ENCODE data around the gene AQP10.
A peak's percentile ranks its signal among the peaks of the same experiment; 100 is the strongest.
"Not testable (repeated sequence)": the region's sequence is repeated elsewhere in the genome, so short reads cannot be mapped to it uniquely, and the experiment has no call there.

Gene AQP10

GRCh38 chr1:154320882-154321608 is at the start of gene AQP10:
TSS of gene AQP10 (plus strand) at chr1:154321093. CDS start at chr1:154321156, 63 bp downstream.
- no peak within 1 kb of the TSS for H3K27ac ChIP-seq (ENCODE audit: low read depth, low read length)
- H3K9ac ChIP-seq (ENCODE audit: low read length) = no peak within 1 kb of the TSS
- H3K36me3 ChIP-seq (ENCODE audit: insufficient read depth, low read length) = no peaks in the 10 kb centered on the region

GRCh38 chr1:154272217-154272998 is 48.5 kb upstream of the AQP10 start, which contains the start of gene HAX1:
TSS of gene HAX1 (plus strand) at chr1:154272629. CDS start at chr1:154272724, 95 bp downstream.
- H3K27me3 ChIP-seq (ENCODE audit: control insufficient read depth in 1 of 2, insufficient read depth in 2 of 2, low read length in 2 of 2) = no peaks in the 10 kb centered on the region
- H3K36me3 ChIP-seq (ENCODE audit: insufficient read depth, low read length) = peaks cover 29% of the 10 kb centered on the region

More at GRCh38 chr1:154320882-154321608, at the start of gene AQP10:
- no peaks in the 10 kb centered on the region for H3K27me3 ChIP-seq (ENCODE audit: control insufficient read depth in 1 of 2, insufficient read depth in 2 of 2, low read length in 2 of 2)
- no peak within 1 kb of the TSS for H3K4me3 ChIP-seq (ENCODE audit: low read depth in 1 of 2, low read length in 2 of 2)
- H3K9me3 ChIP-seq (ENCODE audit: low read length) = no peaks in the 10 kb centered on the region
- H3K4me1 ChIP-seq (ENCODE audit: insufficient read depth, low read length) = peaks cover 5% of the 10 kb centered on the region

GRCh38 chr1:154272999-154273563 is 47.8 kb upstream of the AQP10 start:
- H3K4me3 ChIP-seq (ENCODE audit: low read depth in 1 of 2, low read length in 2 of 2) = peak overlapping the region; percentile 96 to 97
- H3K9ac ChIP-seq (ENCODE audit: low read length) = peak overlapping the region; percentile 99
- H3K36me3 ChIP-seq (ENCODE audit: insufficient read depth, low read length) = peaks cover 29% of the 10 kb centered on the region
- H3K4me1 ChIP-seq (ENCODE audit: insufficient read depth, low read length) = peaks cover 10% of the 10 kb centered on the region
- no peaks in the 10 kb centered on the region for H3K27me3 ChIP-seq (ENCODE audit: control insufficient read depth in 1 of 2, insufficient read depth in 2 of 2, low read length in 2 of 2)
- H3K9me3 ChIP-seq (ENCODE audit: low read length) = no peaks in the 10 kb centered on the region
- H3K27ac ChIP-seq (ENCODE audit: low read depth, low read length) = peak overlapping the region; percentile 92

More at GRCh38 chr1:154272217-154272998, 48.5 kb upstream of the AQP10 start, which contains the start of gene HAX1:
- Histone ChIP-seq H3K9ac (ENCODE audit: low read length) (peak within 1 kb of the TSS; percentile 99), H3K4me3 (ENCODE audit: low read depth in 1 of 2, low read length in 2 of 2) (peak within 1 kb of the TSS; percentile 96 to 97), H3K9me3 (ENCODE audit: low read length) (no peaks in the 10 kb centered on the region), H3K27ac (ENCODE audit: low read depth, low read length) (peak within 1 kb of the TSS; percentile 92), H3K4me1 (ENCODE audit: insufficient read depth, low read length) (peaks cover 10% of the 10 kb centered on the region)

- peaks cover 10% of the 10 kb centered on the region for H3K4me1 ChIP-seq (ENCODE audit: insufficient read depth, low read length)
- no peak overlapping the region for H3K4me3 ChIP-seq (ENCODE audit: low read depth in 1 of 2, low read length in 2 of 2)
- H3K9me3 ChIP-seq (ENCODE audit: low read length) = no peaks in the 10 kb centered on the region
- no peaks in the 10 kb centered on the region for H3K27me3 ChIP-seq (ENCODE audit: control insufficient read depth in 1 of 2, insufficient read depth in 2 of 2, low read length in 2 of 2)
- no peak overlapping the region for H3K9ac ChIP-seq (ENCODE audit: low read length)
- no peak overlapping the region for H3K27ac ChIP-seq (ENCODE audit: low read depth, low read length)
- H3K36me3 ChIP-seq (ENCODE audit: insufficient read depth, low read length) = peaks cover 9% of the 10 kb centered on the region
These were observed 44.1 kb upstream of the AQP10 start for GRCh38 chr1:154276797-154277196.

- H3K27me3 ChIP-seq (ENCODE audit: control insufficient read depth in 1 of 2, insufficient read depth in 2 of 2, low read length in 2 of 2); H3K36me3 ChIP-seq (ENCODE audit: insufficient read depth, low read length); H3K4me1 ChIP-seq (ENCODE audit: insufficient read depth, low read length); H3K9ac ChIP-seq (ENCODE audit: low read length); H3K9me3 ChIP-seq (ENCODE audit: low read length); H3K27ac ChIP-seq (ENCODE audit: low read depth, low read length); H3K4me3 ChIP-seq (ENCODE audit: low read depth in 1 of 2, low read length in 2 of 2): not testable (repeated sequence)
These were observed 33.3 kb upstream of the AQP10 start for GRCh38 chr1:154287591-154287990.

GRCh38 chr1:154288661-154289060 is 32.2 kb upstream of the AQP10 start:
- Histone ChIP-seq H3K9me3 (ENCODE audit: low read length) (no peaks in the 10 kb centered on the region), H3K4me1 (ENCODE audit: insufficient read depth, low read length) (no peaks in the 10 kb centered on the region), H3K27ac (ENCODE audit: low read depth, low read length) (no peak overlapping the region), H3K4me3 (ENCODE audit: low read depth in 1 of 2, low read length in 2 of 2) (no peak overlapping the region), H3K9ac (ENCODE audit: low read length) (no peak overlapping the region), H3K27me3 (ENCODE audit: control insufficient read depth in 1 of 2, insufficient read depth in 2 of 2, low read length in 2 of 2) (no peaks in the 10 kb centered on the region), H3K36me3 (ENCODE audit: insufficient read depth, low read length) (no peaks in the 10 kb centered on the region)

GRCh38 chr1:154290921-154291320 is 30.0 kb upstream of the AQP10 start:
- no peak overlapping the region for H3K4me3 ChIP-seq (ENCODE audit: low read depth in 1 of 2, low read length in 2 of 2)
- no peaks in the 10 kb centered on the region for H3K4me1 ChIP-seq (ENCODE audit: insufficient read depth, low read length)
- H3K27me3 ChIP-seq (ENCODE audit: control insufficient read depth in 1 of 2, insufficient read depth in 2 of 2, low read length in 2 of 2) = no peaks in the 10 kb centered on the region
- no peaks in the 10 kb centered on the region for H3K36me3 ChIP-seq (ENCODE audit: insufficient read depth, low read length)
- H3K9ac ChIP-seq (ENCODE audit: low read length) = no peak overlapping the region
- no peaks in the 10 kb centered on the region for H3K9me3 ChIP-seq (ENCODE audit: low read length)
- no peak overlapping the region for H3K27ac ChIP-seq (ENCODE audit: low read depth, low read length)

- Histone ChIP-seq H3K4me1 (ENCODE audit: insufficient read depth, low read length) (no peaks in the 10 kb centered on the region), H3K27ac (ENCODE audit: low read depth, low read length) (no peak overlapping the region), H3K36me3 (ENCODE audit: insufficient read depth, low read length) (no peaks in the 10 kb centered on the region), H3K4me3 (ENCODE audit: low read depth in 1 of 2, low read length in 2 of 2) (no peak overlapping the region), H3K9ac (ENCODE audit: low read length) (no peak overlapping the region), H3K9me3 (ENCODE audit: low read length) (no peaks in the 10 kb centered on the region), H3K27me3 (ENCODE audit: control insufficient read depth in 1 of 2, insufficient read depth in 2 of 2, low read length in 2 of 2) (no peaks in the 10 kb centered on the region)
These were observed 25.3 kb upstream of the AQP10 start for GRCh38 chr1:154295408-154296235.

GRCh38 chr1:154301582-154301981 is 19.3 kb upstream of the AQP10 start:
- Histone ChIP-seq H3K4me3 (ENCODE audit: low read depth in 1 of 2, low read length in 2 of 2) (no peak overlapping the region), H3K9me3 (ENCODE audit: low read length) (no peaks in the 10 kb centered on the region), H3K9ac (ENCODE audit: low read length) (no peak overlapping the region), H3K27me3 (ENCODE audit: control insufficient read depth in 1 of 2, insufficient read depth in 2 of 2, low read length in 2 of 2) (no peaks in the 10 kb centered on the region), H3K36me3 (ENCODE audit: insufficient read depth, low read length) (no peaks in the 10 kb centered on the region), H3K27ac (ENCODE audit: low read depth, low read length) (no peak overlapping the region), H3K4me1 (ENCODE audit: insufficient read depth, low read length) (no peaks in the 10 kb centered on the region)

- Histone ChIP-seq H3K27ac (ENCODE audit: low read depth, low read length) (no peak overlapping the region), H3K9me3 (ENCODE audit: low read length) (no peaks in the 10 kb centered on the region), H3K4me3 (ENCODE audit: low read depth in 1 of 2, low read length in 2 of 2) (no peak overlapping the region), H3K4me1 (ENCODE audit: insufficient read depth, low read length) (no peaks in the 10 kb centered on the region), H3K36me3 (ENCODE audit: insufficient read depth, low read length) (no peaks in the 10 kb centered on the region), H3K9ac (ENCODE audit: low read length) (no peak overlapping the region), H3K27me3 (ENCODE audit: control insufficient read depth in 1 of 2, insufficient read depth in 2 of 2, low read length in 2 of 2) (no peaks in the 10 kb centered on the region)
These were observed 16.1 kb upstream of the AQP10 start for GRCh38 chr1:154304664-154305337.

All from muscle layer of colon (tissue), 2 donors.